SU-DHL-6 (cell line): ENCODE results near the gene MPZL3.
A peak's percentile ranks its signal among the peaks of the same experiment; 100 is the strongest.

Experiments
- H2AFZ ChIP-seq: fragments of 200-600 bp; sonication (generic); 2 replicates; pipeline ENCODE4 v1.6.1; 2014; ENCODE audit warnings: low read depth, mild to moderate bottlenecking, moderate library complexity, mixed read lengths, antibody characterized with exemption, low read length; ENCODE audit not compliant: severe bottlenecking
- H3F3A ChIP-seq: fragments of 200-600 bp; shearing (Covaris generic); 2 replicates; pipeline ENCODE4 v1.6.0; 2016; ENCODE audit warnings: antibody characterized with exemption, mild to moderate bottlenecking; ENCODE audit not compliant: insufficient read depth
- H3K27ac ChIP-seq: fragments of 200-600 bp; sonication (generic); 2 replicates; pipeline ENCODE4 v1.5.1; 2016; ENCODE audit warnings: low read depth, mild to moderate bottlenecking, low read length, moderate library complexity, mixed read lengths
- H3K27me3 ChIP-seq: fragments of 200-600 bp; sonication (generic), shearing (Covaris generic); 2 replicates; pipeline ENCODE4 v1.6.0; 2014; ENCODE audit warnings: mild to moderate bottlenecking, low read length
- H3K36me3 ChIP-seq: fragments of 200-600 bp; sonication (generic); 2 replicates; pipeline ENCODE4 v1.6.1; 2014; ENCODE audit warnings: mild to moderate bottlenecking, low read length, mixed read lengths
- H3K4me2 ChIP-seq: fragments of 300-600, 200-600 bp; shearing (Covaris generic), sonication (generic); 2 replicates; pipeline ENCODE4 v1.6.0; 2014; ENCODE audit warnings: low read length, low read depth, mild to moderate bottlenecking; ENCODE audit not compliant: poor library complexity, severe bottlenecking
- H3K4me3 ChIP-seq: fragments of 200-600 bp; sonication (generic); 2 replicates; pipeline ENCODE4 v1.5.1; 2014; ENCODE audit warnings: antibody characterized with exemption, low read length, mild to moderate bottlenecking, mixed read lengths; ENCODE audit not compliant: insufficient read depth, poor library complexity, severe bottlenecking
- H3K79me2 ChIP-seq: fragments of 200-600 bp; sonication (generic); 2 replicates; pipeline ENCODE4 v1.6.1; 2014; ENCODE audit warnings: mild to moderate bottlenecking, low read length, moderate library complexity; ENCODE audit not compliant: insufficient read depth
- H3K9ac ChIP-seq: fragments of 200-600 bp; sonication (generic); 2 replicates; pipeline ENCODE4 v1.7.0; 2014; ENCODE audit warnings: mild to moderate bottlenecking, low read length
- H3K9me2 ChIP-seq: fragments of 200-600 bp; sonication (generic); replicated peaks from 2 replicates; pipeline ENCODE4 v1.6.1; 2014; ENCODE audit warnings: low read length; ENCODE audit not compliant: insufficient read depth
- H3K9me3 ChIP-seq: fragments of 200-600 bp; sonication (generic); 2 replicates; pipeline ENCODE4 v1.6.1; 2014; ENCODE audit warnings: low read length, mixed read lengths; ENCODE audit not compliant: insufficient read depth
- H4K20me1 ChIP-seq: fragments of 200-600 bp; sonication (generic); 2 replicates; pipeline ENCODE4 v1.6.1; 2014; ENCODE audit warnings: low read depth, mild to moderate bottlenecking, antibody characterized with exemption, low read length, moderate library complexity, mixed read lengths
- CTCF ChIP-seq: fragments of 200-600 bp; sonication (generic); IDR thresholded peaks from one replicate; pipeline ENCODE4 v1.5.1; 2017; ENCODE audit warnings: antibody characterized with exemption, mild to moderate bottlenecking, low read length, moderate library complexity; ENCODE audit not compliant: insufficient read depth, poor library complexity, severe bottlenecking
- EZH2phosphoT487 ChIP-seq: fragments of 200-600 bp; sonication (generic), shearing (Covaris generic); conservative IDR thresholded peaks from 2 replicates; pipeline ENCODE4 v1.6.1; 2018; ENCODE audit warnings: mild to moderate bottlenecking, antibody characterized with exemption, low read length, moderate library complexity, mixed read lengths

Gene MPZL3

GRCh38 chr11:118206391-118207031, 45.7 kb downstream of the MPZL3 start:
- H3K36me3 ChIP-seq: no peaks in the 10 kb centered on the region
- no peaks in the 10 kb centered on the region for H3K9me3 ChIP-seq
- peak overlapping the region; percentile 10; the same call in 1 of the 2 replicates for H3K27ac ChIP-seq
- no peak overlapping the region for H3K9ac ChIP-seq
- no peaks in the 10 kb centered on the region; the same call in 1 of the 2 replicates for H3F3A ChIP-seq
- no peaks in the 10 kb centered on the region for H3K79me2 ChIP-seq
- H3K4me3 ChIP-seq: no peak overlapping the region
- peak overlapping the region; percentile 81 for H2AFZ ChIP-seq
- no peaks in the 10 kb centered on the region for H3K27me3 ChIP-seq
- H4K20me1 ChIP-seq: no peaks in the 10 kb centered on the region
- TF ChIP-seq EZH2phosphoT487 (no peak), CTCF (no peak)
- peak overlapping the region; percentile 44 for H3K4me2 ChIP-seq
- no peaks in the 10 kb centered on the region for H3K9me2 ChIP-seq

GRCh38 chr11:118205606-118206378, 46.4 kb downstream of the MPZL3 start:
- no peak for TF ChIP-seq EZH2phosphoT487
- no peak for TF ChIP-seq CTCF
- H3K79me2 ChIP-seq: no peaks in the 10 kb centered on the region
- peak overlapping the region; percentile 81 for H2AFZ ChIP-seq
- no peaks in the 10 kb centered on the region for H3K36me3 ChIP-seq
- 0 out of 2 replicates have a peak overlapping the region, but pooled peaks have one; percentile 10 for H3K27ac ChIP-seq
- H3K27me3 ChIP-seq: no peaks in the 10 kb centered on the region
- no peaks in the 10 kb centered on the region for H3K9me2 ChIP-seq
- peak overlapping the region; percentile 44 for H3K4me2 ChIP-seq
- no peaks in the 10 kb centered on the region; the same call in 1 of the 2 replicates for H3F3A ChIP-seq
- no peaks in the 10 kb centered on the region for H4K20me1 ChIP-seq
- no peaks in the 10 kb centered on the region for H3K9me3 ChIP-seq
- no peak overlapping the region for H3K4me3 ChIP-seq
- H3K9ac ChIP-seq: no peak overlapping the region

- Histone ChIP-seq H3F3A (no peaks in the 10 kb centered on the region), H3K4me3 (no peak overlapping the region), H4K20me1 (no peaks in the 10 kb centered on the region), H3K9me2 (no peaks in the 10 kb centered on the region), H3K9ac (no peak overlapping the region), H2AFZ (no peak overlapping the region), H3K79me2 (no peaks in the 10 kb centered on the region), H3K9me3 (no peaks in the 10 kb centered on the region), H3K4me2 (no peak overlapping the region), H3K27ac (no peak overlapping the region), H3K27me3 (no peaks in the 10 kb centered on the region), H3K36me3 (no peaks in the 10 kb centered on the region)
- TF ChIP-seq EZH2phosphoT487 (no peak), CTCF (no peak)
Measured at GRCh38 chr11:118202599-118203422, 49.4 kb downstream of the MPZL3 start.
